ENCODE data around the gene GRM1. TPM values are rescaled to one million over a fixed set of nuclear protein-coding genes. Genes with fewer than 3 reads are reported as not detected.

Gene GRM1
- total and polyA plus RNA-seq, 4 experiments from 2014 or later, result not detected

GRCh38 chr6:146065690-146066089 lies 36.8 kb downstream of the GRM1 start:
- no peaks in the 10 kb centered on the region for H3K36me3 Mint-ChIP-seq
- H3K4me1 Mint-ChIP-seq, result no peaks in the 10 kb centered on the region
- peaks cover 0 to 2% (median 0%) of the 10 kb centered on the region in 8 donors for H3K9me3 Mint-ChIP-seq
- H3K4me3 Mint-ChIP-seq, result no peak overlapping the region
- POLR2A ChIA-PET (ENCODE audit: partially characterized antibody), result no interaction called here
- DNase-seq, result no peak
- H3K9me3 ChIP-seq (ENCODE audit: control insufficient read depth in 1 of 2, low read length in 2 of 2), result no peaks in the 10 kb centered on the region
- H3K27me3 Mint-ChIP-seq, result no peaks in the 10 kb centered on the region
- H3K4me1 ChIP-seq (ENCODE audit: insufficient read depth, low read length), result no peaks in the 10 kb centered on the region
- intact Hi-C loops (cut with micrococcal nuclease), result no loop called here
- no peak overlapping the region for H3K4me3 ChIP-seq (ENCODE audit: low read length in 2 of 2)
- H3K27me3 ChIP-seq (ENCODE audit: insufficient read depth, low read length), result no peaks in the 10 kb centered on the region
- H3K36me3 ChIP-seq (ENCODE audit: insufficient read depth, low read length), result no peaks in the 10 kb centered on the region
- H3K27ac ChIP-seq (ENCODE audit: low read depth, low read length), result no peak overlapping the region
- no peak overlapping the region for H3K27ac Mint-ChIP-seq
- CTCF ChIA-PET (ENCODE audit: partially characterized antibody), result no interaction called here

- ChIA-PET CTCF (ENCODE audit: partially characterized antibody) (no interaction called here), POLR2A (ENCODE audit: partially characterized antibody) (no interaction called here)
- Mint-ChIP-seq H3K4me1 (no peaks in the 10 kb centered on the region), H3K36me3 (no peaks in the 10 kb centered on the region), H3K27ac (no peak overlapping the region), H3K9me3 (peaks cover 0 to 2% (median 0%) of the 10 kb centered on the region in 8 donors), H3K27me3 (no peaks in the 10 kb centered on the region), H3K4me3 (no peak overlapping the region)
- Histone ChIP-seq H3K36me3 (ENCODE audit: insufficient read depth, low read length) (no peaks in the 10 kb centered on the region), H3K27ac (ENCODE audit: low read depth, low read length) (no peak overlapping the region), H3K9me3 (ENCODE audit: control insufficient read depth in 1 of 2, low read length in 2 of 2) (no peaks in the 10 kb centered on the region), H3K4me3 (ENCODE audit: low read length in 2 of 2) (no peak overlapping the region), H3K4me1 (ENCODE audit: insufficient read depth, low read length) (no peaks in the 10 kb centered on the region), H3K27me3 (ENCODE audit: insufficient read depth, low read length) (no peaks in the 10 kb centered on the region)
- DNase-seq, result no peak
- intact Hi-C loops (cut with micrococcal nuclease), result no loop called here
Measured at GRCh38 chr6:146066506-146066905, 37.6 kb downstream of the GRM1 start.

- no peak overlapping the region for H3K4me3 Mint-ChIP-seq
- Histone ChIP-seq H3K4me3 (ENCODE audit: low read length in 2 of 2) (no peak overlapping the region), H3K36me3 (ENCODE audit: insufficient read depth, low read length) (no peaks in the 10 kb centered on the region), H3K9me3 (ENCODE audit: control insufficient read depth in 1 of 2, low read length in 2 of 2) (no peaks in the 10 kb centered on the region), H3K27me3 (ENCODE audit: insufficient read depth, low read length) (no peaks in the 10 kb centered on the region), H3K27ac (ENCODE audit: low read depth, low read length) (no peak overlapping the region), H3K4me1 (ENCODE audit: insufficient read depth, low read length) (no peaks in the 10 kb centered on the region)
- ChIA-PET CTCF (ENCODE audit: partially characterized antibody) (no interaction called here), POLR2A (ENCODE audit: partially characterized antibody) (no interaction called here)
- H3K36me3 Mint-ChIP-seq, result no peaks in the 10 kb centered on the region
- DNase-seq, result no peak
- no peak overlapping the region for H3K27ac Mint-ChIP-seq
- no peaks in the 10 kb centered on the region for H3K4me1 Mint-ChIP-seq
- H3K9me3 Mint-ChIP-seq, result peaks cover 0 to 5% (median 0%) of the 10 kb centered on the region in 8 donors
- intact Hi-C loops (cut with micrococcal nuclease), result no loop called here
- no peaks in the 10 kb centered on the region for H3K27me3 Mint-ChIP-seq
Measured at GRCh38 chr6:146071781-146072180, 42.9 kb downstream of the GRM1 start.

- H3K4me3 ChIP-seq (ENCODE audit: low read length in 2 of 2), result no peak overlapping the region
- peaks cover 0 to 5% (median 0%) of the 10 kb centered on the region in 8 donors for H3K9me3 Mint-ChIP-seq
- no peaks in the 10 kb centered on the region for H3K4me1 ChIP-seq (ENCODE audit: insufficient read depth, low read length)
- DNase-seq, result no peak
- H3K9me3 ChIP-seq (ENCODE audit: control insufficient read depth in 1 of 2, low read length in 2 of 2), result no peaks in the 10 kb centered on the region
- no peaks in the 10 kb centered on the region for H3K4me1 Mint-ChIP-seq
- CTCF ChIA-PET (ENCODE audit: partially characterized antibody), result no interaction called here
- H3K36me3 ChIP-seq (ENCODE audit: insufficient read depth, low read length), result no peaks in the 10 kb centered on the region
- intact Hi-C loops (cut with micrococcal nuclease), result no loop called here
- no peak overlapping the region for H3K4me3 Mint-ChIP-seq
- H3K36me3 Mint-ChIP-seq, result no peaks in the 10 kb centered on the region
- H3K27me3 ChIP-seq (ENCODE audit: insufficient read depth, low read length), result no peaks in the 10 kb centered on the region
- no peak overlapping the region for H3K27ac Mint-ChIP-seq
- H3K27ac ChIP-seq (ENCODE audit: low read depth, low read length), result no peak overlapping the region
- H3K27me3 Mint-ChIP-seq, result no peaks in the 10 kb centered on the region
- POLR2A ChIA-PET (ENCODE audit: partially characterized antibody), result no interaction called here
Measured at GRCh38 chr6:146077992-146078391, 49.1 kb downstream of the GRM1 start.

GRCh38 chr6:146087386-146087785 lies 58.5 kb downstream of the GRM1 start:
- ChIA-PET CTCF (ENCODE audit: partially characterized antibody) (interaction anchor here (1.1 kb wide), 1 partner anchor 9 kb away, joined by 3 read pairs; no protein-coding TSS in a partner anchor), POLR2A (ENCODE audit: partially characterized antibody) (no interaction called here)
- Mint-ChIP-seq H3K4me1 (no peaks in the 10 kb centered on the region), H3K27me3 (peaks cover 0 to 4% of the 10 kb centered on the region in 2 donors), H3K9me3 (peaks cover 0 to 1% (median 0%) of the 10 kb centered on the region in 8 donors), H3K27ac (no peak overlapping the region), H3K4me3 (no peak overlapping the region), H3K36me3 (no peaks in the 10 kb centered on the region)
- intact Hi-C loops (cut with micrococcal nuclease), result no loop called here
- DNase-seq, result no peak
- Histone ChIP-seq H3K9me3 (ENCODE audit: control insufficient read depth in 1 of 2, low read length in 2 of 2) (no peaks in the 10 kb centered on the region), H3K36me3 (ENCODE audit: insufficient read depth, low read length) (no peaks in the 10 kb centered on the region), H3K27ac (ENCODE audit: low read depth, low read length) (no peak overlapping the region), H3K4me1 (ENCODE audit: insufficient read depth, low read length) (no peaks in the 10 kb centered on the region), H3K27me3 (ENCODE audit: insufficient read depth, low read length) (no peaks in the 10 kb centered on the region), H3K4me3 (ENCODE audit: low read length in 2 of 2) (no peak overlapping the region)

- intact Hi-C loops (cut with micrococcal nuclease), result no loop called here
- Histone ChIP-seq H3K27me3 (ENCODE audit: insufficient read depth, low read length) (no peaks in the 10 kb centered on the region), H3K9me3 (ENCODE audit: control insufficient read depth in 1 of 2, low read length in 2 of 2) (no peaks in the 10 kb centered on the region), H3K27ac (ENCODE audit: low read depth, low read length) (no peak overlapping the region), H3K4me3 (ENCODE audit: low read length in 2 of 2) (no peak overlapping the region), H3K36me3 (ENCODE audit: insufficient read depth, low read length) (no peaks in the 10 kb centered on the region), H3K4me1 (ENCODE audit: insufficient read depth, low read length) (no peaks in the 10 kb centered on the region)
- DNase-seq, result no peak
- Mint-ChIP-seq H3K27ac (no peak overlapping the region), H3K27me3 (peaks cover 0 to 2% of the 10 kb centered on the region in 2 donors), H3K4me3 (no peak overlapping the region), H3K36me3 (no peaks in the 10 kb centered on the region), H3K9me3 (no peaks in the 10 kb centered on the region), H3K4me1 (no peaks in the 10 kb centered on the region)
- POLR2A ChIA-PET (ENCODE audit: partially characterized antibody), result no interaction called here
- CTCF ChIA-PET (ENCODE audit: partially characterized antibody), result no interaction called here
Measured at GRCh38 chr6:146090474-146090873, 61.6 kb downstream of the GRM1 start.

GRCh38 chr6:146092961-146093686 lies 64.3 kb downstream of the GRM1 start:
- intact Hi-C loops (cut with micrococcal nuclease), result no loop called here

More at GRCh38 chr6:146092961-146093686, 64.3 kb downstream of the GRM1 start:
- H3K9me3 ChIP-seq (ENCODE audit: control insufficient read depth in 1 of 2, low read length in 2 of 2), result no peaks in the 10 kb centered on the region
- Mint-ChIP-seq H3K4me1 (no peaks in the 10 kb centered on the region), H3K9me3 (no peaks in the 10 kb centered on the region), H3K27ac (peak overlapping the region in 1 of 7 donors; percentile 34), H3K36me3 (no peaks in the 10 kb centered on the region), H3K4me3 (no peak overlapping the region), H3K27me3 (peaks cover 0 to 2% of the 10 kb centered on the region in 2 donors)
- POLR2A ChIA-PET (ENCODE audit: partially characterized antibody), result no interaction called here
- no peaks in the 10 kb centered on the region for H3K4me1 ChIP-seq (ENCODE audit: insufficient read depth, low read length)
- no peaks in the 10 kb centered on the region for H3K36me3 ChIP-seq (ENCODE audit: insufficient read depth, low read length)
- DNase-seq, result no peak
- H3K27ac ChIP-seq (ENCODE audit: low read depth, low read length), result no peak overlapping the region
- no peaks in the 10 kb centered on the region for H3K27me3 ChIP-seq (ENCODE audit: insufficient read depth, low read length)
- H3K4me3 ChIP-seq (ENCODE audit: low read length in 2 of 2), result no peak overlapping the region
- CTCF ChIA-PET (ENCODE audit: partially characterized antibody), result no interaction called here
